Activated CD8-positive, alpha-beta memory T cell treated with anti-CD3 and anti-CD28 coated beads, Interleukin-2, amount 50 U/mL, for 24 hours (primary cell): ENCODE results near the gene GOLPH3L.
A peak's percentile ranks its signal among the peaks of the same experiment; 100 is the strongest.
"Not testable (repeated sequence)": the region's sequence is repeated elsewhere in the genome, so short reads cannot be mapped to it uniquely, and the experiment has no call there.

Experiments
- DNase-seq: peaks from one replicate; pipeline ENCODE4 v3.0.0-alpha.2; 2020; ENCODE audit errors: extremely low read depth

The GOLPH3L gene

DNA sequence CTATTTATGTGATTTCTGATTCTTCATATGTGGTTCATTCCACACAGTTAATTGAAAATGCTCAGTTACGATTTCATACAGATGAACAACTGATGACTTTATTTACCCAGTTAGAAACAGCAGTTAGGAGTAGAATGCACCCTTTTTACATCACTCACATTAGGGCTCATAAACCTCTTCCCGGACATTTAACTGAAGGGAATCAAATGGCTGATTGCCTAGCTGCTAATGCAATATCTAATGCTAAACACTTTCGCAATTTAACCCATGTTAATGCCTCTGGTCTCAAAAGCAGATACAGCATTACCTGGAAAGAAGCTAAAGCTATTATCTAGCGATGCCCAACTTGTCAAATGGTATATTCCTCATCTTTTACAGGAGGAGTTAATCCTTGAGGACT is 39.9 kb downstream of the GOLPH3L start:
- not testable (repeated sequence) for DNase-seq

DNA sequence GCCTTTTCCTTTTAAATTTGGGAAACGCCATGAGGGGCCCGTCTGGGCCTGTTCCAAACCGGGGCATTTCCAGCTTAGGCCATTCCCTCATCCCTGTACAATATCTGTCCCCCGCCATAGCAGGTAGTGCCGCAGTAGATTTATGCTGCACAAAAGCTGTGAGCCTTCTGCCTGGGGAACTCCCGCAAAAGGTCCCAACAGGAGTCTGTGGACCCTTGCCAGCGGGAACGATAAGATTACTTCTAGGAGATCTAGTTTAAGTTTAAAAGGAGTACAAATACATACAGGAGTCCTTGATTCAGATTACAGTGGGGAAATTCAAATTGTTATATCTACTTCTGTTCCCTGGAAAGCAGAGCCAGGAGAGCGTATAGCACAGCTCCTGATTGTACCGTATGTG is 42.3 kb downstream of the GOLPH3L start:
- not testable (repeated sequence) for DNase-seq

DNA sequence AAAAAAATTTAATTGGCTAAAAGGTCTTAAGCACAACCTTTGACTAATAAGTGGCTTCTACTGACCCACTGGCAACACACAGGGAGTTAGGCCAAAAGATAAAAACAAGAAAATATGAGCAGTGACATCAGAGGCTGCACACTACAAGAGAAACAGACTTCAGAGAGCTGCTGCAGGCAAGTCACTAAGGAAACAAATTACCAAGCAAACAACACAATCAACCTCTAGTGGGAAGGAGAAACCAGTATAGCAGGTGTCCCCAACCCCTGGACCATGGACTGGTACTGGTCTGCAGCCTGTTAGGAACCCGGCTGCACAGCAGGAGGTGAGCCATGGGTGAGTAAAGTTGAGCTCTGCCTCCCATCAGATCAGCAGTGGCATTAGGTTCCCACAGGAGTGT is 46.8 kb downstream of the GOLPH3L start:
- DNase-seq = no peak

- no peak for DNase-seq
These were observed 47.4 kb downstream of the GOLPH3L start for GRCh38 chr1:150649441-150650075.

DNA sequence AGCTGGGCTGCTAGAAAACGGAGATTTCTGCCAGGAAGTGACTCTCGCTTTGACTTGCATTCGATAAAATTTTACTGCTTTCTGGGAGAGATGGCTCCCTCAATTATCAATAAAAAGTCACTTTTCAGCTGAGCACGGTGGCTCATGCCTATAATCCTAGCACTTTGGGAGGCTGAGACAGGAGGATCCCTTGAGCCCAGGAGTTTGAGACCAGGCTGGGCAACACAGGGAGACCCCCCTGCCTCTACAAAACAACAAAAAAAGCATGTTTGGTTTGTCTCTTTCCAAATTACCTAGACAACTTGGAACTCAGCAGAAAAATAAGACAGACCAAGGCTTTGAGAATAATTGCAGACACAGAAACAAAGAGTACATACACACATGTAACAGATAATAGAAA is 54.7 kb downstream of the GOLPH3L start:
- DNase-seq = no peak

DNA sequence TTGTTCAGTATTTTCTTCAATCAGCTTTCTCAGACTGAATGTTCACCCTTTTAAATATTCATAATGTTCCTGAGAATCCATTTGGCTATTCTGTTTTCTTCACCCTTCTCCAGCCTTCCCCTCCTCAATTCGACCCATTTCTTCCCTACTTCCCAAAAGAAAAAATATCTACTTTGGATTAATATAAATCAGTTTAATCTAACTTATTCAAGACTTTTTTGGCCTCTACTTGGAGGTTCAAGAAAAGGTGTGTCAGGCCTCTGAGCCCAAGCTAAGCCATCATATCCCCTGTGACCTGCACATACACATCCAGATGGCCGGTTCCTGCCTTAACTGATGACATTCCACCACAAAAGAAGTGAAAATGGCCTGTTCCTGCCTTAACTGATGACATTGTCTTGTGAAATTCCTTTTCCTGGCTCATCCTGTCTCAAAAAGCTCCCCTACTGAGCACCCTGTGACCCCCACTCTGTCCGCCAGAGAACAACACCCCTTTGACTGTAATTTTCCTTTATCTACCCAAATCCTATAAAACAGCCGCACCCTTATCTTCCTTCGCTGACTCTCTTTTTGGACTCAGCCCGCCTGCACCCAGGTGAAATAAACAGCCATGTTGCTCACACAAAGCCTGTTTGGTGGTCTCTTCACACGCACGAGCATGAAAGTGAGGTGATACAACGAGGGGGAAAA is 55.7 kb downstream of the GOLPH3L start:
- DNase-seq = not testable (repeated sequence)

GRCh38 chr1:150638430-150638829 is 58.5 kb downstream of the GOLPH3L start:
- DNase-seq = not testable (repeated sequence)

DNA sequence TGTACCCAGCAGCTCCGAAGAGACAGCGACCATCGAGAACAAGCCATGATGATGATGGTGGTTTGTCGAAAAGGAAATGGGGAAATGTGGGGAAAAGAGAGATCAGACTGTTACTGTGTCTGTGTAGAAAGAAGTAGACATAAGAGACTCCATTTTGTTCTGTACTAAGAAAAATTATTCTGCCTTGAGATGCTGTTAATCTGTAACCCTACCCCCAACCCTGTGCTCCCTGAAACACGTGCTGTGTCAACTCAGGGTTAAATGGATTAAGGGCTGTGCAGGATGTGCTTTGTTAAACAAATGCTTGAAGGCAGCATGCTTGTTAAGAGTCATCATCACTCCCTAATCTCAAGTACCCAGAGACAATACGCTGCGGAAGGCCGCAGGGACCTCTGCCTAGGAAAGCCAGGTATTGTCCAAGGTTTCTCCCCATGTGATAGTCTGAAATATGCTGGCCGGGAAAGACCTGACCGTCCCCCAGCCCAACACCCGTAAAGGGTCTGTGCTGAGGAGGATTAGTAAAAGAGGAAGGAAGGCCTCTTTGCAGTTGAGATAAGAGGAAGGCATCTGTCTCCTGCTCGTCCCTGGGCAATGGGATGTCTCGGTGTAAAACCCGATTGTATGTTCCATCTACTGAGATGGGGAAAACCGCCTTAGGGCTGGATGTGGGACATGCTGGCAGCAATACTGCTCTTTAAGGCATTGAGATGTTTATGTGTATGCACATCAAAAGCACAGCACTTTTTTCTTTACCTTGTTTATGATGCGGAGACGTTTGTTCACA is 61.9 kb downstream of the GOLPH3L start:
- not testable (repeated sequence) for DNase-seq

DNA sequence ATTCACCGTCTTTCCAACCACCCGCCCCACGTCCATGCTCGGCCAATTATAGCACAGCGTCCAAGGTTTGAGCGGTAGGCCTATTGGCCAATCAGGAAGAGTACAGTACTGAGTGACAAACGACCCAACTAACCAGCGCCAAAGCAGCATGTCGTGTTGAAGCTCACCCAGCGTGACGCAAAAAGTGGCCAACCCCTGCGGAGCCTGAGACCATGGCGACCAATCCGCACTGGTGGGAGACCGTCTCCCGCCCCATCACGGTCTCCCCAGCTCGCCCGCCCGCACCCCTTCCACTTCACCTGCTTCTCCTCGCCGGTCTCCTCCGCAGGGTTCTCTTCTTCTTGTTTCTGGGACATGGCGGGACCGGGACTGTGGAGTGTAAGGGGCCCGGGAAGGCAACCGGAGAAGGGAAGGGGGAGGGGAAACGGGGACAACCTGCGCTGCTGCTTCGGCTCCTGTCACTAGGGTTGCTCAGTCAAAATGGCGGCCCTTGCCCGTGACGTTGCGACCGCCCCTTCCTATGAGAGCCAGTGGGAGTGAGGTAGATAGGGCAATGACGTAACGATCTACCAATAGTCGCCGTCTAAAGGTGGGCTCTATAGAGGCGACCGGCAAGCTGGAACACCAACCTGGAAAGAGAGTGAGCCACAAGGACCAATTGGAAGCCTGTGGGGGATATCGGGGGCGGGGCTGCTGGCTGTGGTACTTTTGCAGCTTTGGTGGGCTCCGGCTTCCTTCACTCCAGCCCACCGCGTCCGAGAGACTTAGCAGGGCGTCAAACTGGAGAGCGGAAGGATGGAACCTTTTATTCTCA is 67.6 kb downstream of the GOLPH3L start, which contains the start of gene ENSA:
TSS of gene ENSA (minus strand) at position 498 of the 814 bp plus-strand sequence. CDS start at position 356, 142 bp downstream.
- DNase-seq = peak; percentile 92

GRCh38 chr1:150628766-150629114 is 68.2 kb downstream of the GOLPH3L start:
- no peak for DNase-seq

DNA sequence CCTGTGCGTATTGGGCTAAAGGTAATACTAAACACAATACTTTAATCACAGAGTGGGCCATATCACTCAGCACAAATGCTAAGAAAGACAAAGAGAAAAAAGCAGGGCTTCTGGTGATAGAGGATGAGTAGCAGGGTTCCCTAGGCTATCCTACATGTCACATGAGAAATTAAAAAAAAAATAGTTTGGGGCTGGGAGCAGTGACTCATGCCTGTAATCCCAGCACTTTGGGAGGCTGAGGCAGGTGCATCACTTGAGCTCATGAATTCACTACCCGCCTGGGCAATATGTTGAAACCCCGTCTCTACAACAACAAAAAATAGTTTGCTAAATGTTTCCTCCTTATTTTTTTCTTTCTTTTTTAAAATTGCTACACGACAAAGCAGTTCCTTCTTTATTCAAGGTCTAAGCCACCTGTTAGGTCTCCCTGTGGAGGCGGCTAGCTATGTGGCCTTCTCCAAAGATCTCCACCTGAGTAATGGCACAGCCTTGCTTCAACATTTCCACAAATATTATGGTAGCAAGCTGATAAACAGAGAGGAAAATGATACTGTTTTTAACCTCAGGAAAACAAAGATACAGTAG is 69.0 kb downstream of the GOLPH3L start:
- DNase-seq = no peak

GRCh38 chr1:150626150-150626549 is 70.8 kb downstream of the GOLPH3L start:
- no peak for DNase-seq

DNA sequence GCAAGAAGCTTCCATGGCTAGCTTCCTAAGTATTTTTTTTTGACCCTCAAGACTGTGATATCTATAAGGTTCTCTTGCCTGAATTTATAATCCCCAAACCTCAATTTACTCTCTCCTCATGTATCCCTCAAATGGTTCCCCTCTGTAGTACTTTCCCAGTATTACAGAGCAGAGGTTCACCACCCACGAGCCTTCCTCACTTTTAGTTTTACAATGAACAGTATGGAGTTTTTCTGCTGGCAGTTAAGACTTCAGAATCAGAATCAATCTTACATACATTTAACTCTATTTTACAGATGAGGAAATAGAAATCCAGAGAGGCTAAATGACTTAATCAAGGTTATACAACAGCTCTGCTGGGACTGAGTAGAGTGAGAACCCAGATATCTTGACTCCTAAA is 72.4 kb downstream of the GOLPH3L start:
- not testable (repeated sequence) for DNase-seq

- DNase-seq = not testable (repeated sequence)
These were observed 72.8 kb downstream of the GOLPH3L start for GRCh38 chr1:150624134-150624533.

DNA sequence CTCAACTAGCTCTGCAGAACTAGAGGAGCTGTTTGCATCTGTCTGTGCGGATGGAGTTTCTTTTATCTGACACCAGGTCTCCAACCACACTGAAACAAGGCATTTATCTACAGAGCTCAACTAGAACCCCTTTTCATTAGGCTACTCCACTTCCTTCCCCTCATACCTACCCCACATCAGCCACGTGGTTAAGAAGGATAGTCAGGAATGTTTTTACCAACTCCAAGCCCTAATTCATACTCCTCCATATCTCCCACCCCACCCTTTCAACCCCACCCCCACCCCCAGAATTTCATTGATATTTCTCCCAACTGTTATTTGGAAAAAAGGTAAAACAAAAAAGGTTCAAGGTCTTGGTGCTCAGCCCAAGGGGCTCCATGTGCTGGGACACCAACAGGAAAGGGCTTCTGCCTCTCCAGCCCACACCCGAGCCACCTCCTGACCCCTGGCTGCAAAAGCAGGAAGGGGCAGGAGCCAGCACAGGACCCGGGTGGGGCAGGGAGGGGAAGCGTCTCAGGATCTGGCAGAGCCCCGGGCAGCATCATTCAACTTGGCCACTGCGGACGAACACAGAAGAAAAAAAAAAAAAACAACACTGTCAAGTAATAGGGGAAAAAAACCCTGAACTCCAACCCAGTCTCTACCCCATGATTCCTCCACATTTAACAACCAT is 74.5 kb downstream of the GOLPH3L start:
- no peak for DNase-seq

DNA sequence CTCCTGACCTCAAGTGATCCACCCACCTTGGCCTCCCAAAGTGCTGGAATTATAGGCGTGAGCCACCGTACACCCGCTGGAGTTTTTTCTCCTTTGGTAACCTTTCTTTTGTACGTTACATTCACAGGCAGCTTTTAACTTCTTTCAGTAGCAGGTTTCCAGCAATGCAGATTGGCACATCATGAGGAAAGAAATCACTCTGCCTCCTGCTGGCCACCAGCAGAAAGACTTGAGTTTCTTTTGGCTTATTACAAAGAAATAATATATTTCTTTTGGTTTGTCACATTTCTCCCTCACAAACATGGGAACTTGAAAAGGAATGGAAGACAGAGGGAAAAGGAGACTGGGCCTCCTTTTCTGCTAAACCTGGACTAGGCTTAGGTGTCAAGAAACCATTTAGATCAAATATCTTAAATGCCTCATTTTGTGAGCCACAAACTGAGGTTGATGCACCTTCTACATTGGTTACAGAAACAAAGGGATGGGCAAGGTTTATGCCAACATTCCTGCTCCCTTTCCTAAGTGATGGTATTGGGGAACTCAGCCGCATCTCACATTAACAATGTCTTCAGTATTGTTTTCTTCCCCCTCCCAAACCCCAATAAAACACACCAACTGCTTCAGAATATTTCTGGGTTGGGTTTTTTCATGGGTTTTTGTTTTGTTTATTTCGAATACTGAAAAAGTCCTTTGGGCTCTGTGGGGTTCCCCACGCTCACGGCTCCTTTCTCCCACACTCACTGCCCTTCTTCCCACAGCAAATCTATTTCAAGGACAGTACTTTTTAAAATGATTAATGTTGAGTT is 75.3 kb downstream of the GOLPH3L start:
- no peak for DNase-seq

GRCh38 chr1:150620919-150621318 is 76.0 kb downstream of the GOLPH3L start:
- DNase-seq = no peak

DNA sequence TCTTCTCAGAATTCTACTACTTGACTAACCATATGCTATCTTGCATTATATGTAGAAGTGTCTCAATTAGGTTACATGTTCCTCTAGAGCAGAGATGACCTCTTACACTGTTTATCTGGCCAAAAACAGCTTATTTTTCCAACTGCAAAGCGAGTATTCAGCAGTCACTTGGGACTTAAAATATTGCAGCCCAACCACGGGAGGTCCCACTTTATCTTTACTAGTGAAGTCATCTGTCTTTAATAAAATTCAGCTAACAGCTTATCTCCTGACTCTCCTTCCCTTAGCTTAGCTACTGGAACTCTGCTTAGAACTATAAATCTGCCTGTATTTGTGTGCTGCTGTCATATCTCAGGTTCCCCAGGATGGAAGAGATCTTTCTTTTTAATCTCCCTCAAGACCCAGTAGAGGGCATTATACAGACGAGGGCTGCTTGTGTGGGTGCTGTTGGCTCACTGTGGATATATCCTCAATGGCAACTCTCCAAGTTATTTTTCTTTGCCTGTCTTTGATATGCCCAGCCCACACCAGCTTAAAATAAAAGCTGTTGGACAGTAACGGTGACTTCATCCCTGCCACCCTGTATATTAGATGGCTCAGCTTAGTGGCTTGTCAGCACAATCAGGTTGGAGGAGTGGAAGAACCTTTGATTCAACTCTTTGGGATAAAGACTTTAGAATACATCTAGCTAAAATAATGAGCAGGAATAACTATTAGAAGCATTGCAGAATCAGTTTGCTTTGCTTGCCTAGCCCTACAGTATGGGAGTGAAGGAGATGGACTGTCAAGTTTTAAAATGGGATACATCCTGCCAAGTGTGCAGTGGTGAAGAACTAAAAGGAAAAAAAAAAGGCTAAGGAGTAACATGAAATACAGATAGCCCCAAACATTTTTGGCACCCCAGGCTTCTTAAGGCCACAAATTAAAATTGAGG is 77.1 kb downstream of the GOLPH3L start:
- no peak for DNase-seq
